Activated CD8-positive, alpha-beta memory T cell treated with anti-CD3 and anti-CD28 coated beads for 4 hours (primary cell): ENCODE results near the gene TTLL7.
"Not testable (repeated sequence)": the region's sequence is repeated elsewhere in the genome, so short reads cannot be mapped to it uniquely, and the experiment has no call there.

Experiments used
- DNase-seq, 2 donors: peaks; one replicate each; pipeline ENCODE4 v3.0.0-alpha.2; 2020; ENCODE audit warnings: low read depth in 2 of 2

Gene TTLL7

GRCh38 chr1:83929184-83929583 is 69.7 kb downstream of the TTLL7 start:
- DNase-seq, result no peak

- no peak for DNase-seq
Measured at GRCh38 chr1:83928396-83928795, 70.5 kb downstream of the TTLL7 start.

- no peak for DNase-seq
Measured at GRCh38 chr1:83927701-83928100, 71.2 kb downstream of the TTLL7 start.

- no peak for DNase-seq
Measured at GRCh38 chr1:83927061-83927460, 71.9 kb downstream of the TTLL7 start.

- DNase-seq, result no peak
Measured at GRCh38 chr1:83923553-83923952, 75.4 kb downstream of the TTLL7 start.

DNA sequence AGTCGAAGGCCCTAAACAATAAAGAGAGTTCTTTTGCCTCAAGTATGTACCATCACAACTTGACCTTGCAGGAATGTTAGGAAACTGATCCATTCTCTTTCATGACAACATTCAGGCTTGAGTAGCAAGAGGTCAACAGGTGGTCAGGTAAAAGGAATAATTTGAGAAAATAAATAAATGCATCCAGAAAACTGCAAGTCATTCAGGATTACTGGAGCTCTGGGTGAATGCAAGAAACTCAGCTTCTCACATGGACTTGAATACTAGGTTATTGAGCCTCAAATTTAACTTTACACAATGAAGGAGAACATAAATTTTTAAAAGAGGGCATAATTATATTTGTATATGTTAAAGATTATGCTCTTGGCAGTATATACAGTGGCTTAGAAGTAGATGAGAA is 76.5 kb downstream of the TTLL7 start:
- DNase-seq, result no peak

DNA sequence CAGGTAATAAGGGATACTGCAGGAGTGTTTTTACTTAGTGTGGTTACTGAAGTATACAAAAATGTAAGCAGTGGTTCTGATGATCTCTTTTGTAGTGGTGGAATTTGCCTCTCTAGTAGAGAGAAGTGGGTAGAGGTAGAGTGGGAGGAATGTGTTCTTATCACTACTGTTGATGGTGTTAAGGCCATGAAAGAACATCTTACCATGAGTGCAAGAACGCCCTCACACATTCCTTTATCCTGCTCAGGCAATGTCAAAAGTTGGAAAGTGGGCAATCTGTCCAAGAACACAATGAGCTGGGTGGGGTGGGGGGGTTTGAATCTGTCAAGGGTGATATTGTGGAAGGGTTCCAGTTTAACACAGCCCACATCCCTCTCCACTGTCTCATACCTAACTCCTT is 78.6 kb downstream of the TTLL7 start:
- DNase-seq, result no peak

DNA sequence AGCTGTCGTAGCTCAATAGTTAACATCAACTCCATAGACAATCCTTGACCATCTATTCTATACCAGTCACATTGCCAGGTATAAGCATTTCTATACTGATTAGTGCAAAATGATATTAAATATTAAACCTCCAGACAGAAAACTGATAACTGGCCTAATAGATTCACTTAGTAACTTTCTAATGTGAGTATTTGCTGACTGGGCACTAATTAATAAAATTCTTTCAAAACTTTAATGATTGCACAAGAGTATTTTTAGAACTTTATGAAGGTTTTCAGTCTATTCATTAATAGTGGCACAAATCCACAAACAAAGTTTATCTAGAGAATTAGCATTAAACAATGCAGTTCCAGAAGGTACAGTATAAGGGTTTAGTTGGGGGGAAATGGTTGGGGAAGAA is 79.1 kb downstream of the TTLL7 start:
- DNase-seq, result no peak

GRCh38 chr1:83918688-83919285 is 80.1 kb downstream of the TTLL7 start:
- no peak for DNase-seq

- no peak for DNase-seq
Measured at GRCh38 chr1:83917959-83918358, 81.0 kb downstream of the TTLL7 start.

GRCh38 chr1:83916094-83916493 is 82.8 kb downstream of the TTLL7 start:
- DNase-seq, result not testable (repeated sequence)

- no peak for DNase-seq
Measured at GRCh38 chr1:83912876-83913275, 86.1 kb downstream of the TTLL7 start.

- DNase-seq, result no peak
Measured at GRCh38 chr1:83910461-83910860, 88.5 kb downstream of the TTLL7 start.

- no peak for DNase-seq
Measured at GRCh38 chr1:83909687-83910086, 89.2 kb downstream of the TTLL7 start.

DNA sequence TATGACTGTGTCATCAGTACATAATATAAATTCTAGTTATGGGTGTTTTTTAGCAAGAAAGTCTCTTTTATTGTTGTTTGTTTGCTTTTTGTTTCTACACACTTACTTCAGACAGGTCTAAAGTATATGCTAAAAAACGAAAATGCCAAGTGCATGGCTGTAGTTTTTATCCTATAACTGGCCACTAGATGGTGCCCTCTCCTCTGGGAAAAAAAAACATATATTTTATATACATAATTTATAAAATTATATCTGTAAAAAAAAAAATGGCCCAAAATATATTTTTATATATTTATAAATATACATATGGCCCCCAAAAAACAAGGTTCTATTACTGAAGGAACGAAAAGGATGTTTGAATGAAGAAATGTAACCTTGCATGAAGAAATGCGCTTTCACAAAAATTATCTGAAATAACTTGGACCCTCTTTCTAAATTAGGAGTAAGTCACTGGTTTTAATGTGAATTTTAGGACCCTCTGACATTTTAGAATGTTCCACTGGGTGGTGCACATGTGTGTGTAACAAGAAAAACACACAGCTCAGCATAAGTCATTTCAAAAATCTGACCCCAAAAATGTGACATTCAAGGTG is 93.5 kb downstream of the TTLL7 start:
- DNase-seq, result no peak

GRCh38 chr1:83901547-83902155 is 97.3 kb downstream of the TTLL7 start:
- no peak for DNase-seq

- no peak for DNase-seq
Measured at GRCh38 chr1:83900524-83900923, 98.4 kb downstream of the TTLL7 start.

DNA sequence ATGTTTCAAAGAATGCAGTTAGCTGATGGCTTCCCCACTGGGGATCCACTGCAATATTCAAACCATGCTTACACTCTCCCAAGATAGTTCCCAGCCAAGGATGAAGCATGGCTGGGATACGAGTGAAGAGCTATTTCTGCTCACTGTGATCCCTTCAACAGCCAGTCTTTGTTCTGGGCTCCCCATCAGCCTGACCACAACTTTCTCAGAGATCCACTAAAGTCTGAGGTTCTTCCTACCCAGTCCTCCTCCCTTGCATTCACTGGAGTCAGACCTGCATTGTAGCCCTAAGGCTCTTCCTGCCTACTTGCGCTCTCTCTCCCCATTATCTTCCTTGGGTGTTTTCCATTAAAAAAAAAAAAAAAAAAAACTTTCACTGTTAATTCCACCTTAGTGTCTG is 101.4 kb downstream of the TTLL7 start:
- no peak for DNase-seq

DNA sequence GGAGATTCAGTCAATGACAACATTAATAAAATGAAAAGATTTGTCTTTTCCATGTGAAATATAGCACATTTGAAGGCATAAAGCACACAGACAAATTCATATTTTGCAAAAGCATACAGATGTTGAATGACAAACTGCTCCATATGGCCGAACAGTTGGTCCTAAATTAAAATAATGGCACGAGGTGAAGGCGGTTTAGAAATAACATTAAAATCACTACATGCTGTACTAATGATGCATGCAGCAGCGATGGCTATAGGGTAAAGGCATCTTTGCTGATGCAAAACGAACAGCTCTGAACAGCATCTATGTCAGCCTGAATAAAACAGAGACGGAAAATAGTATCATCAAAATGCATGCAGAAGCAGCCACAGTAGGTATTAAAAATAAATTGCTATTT is 102.6 kb downstream of the TTLL7 start:
- DNase-seq, result no peak

GRCh38 chr1:83889707-83890106 is 109.2 kb downstream of the TTLL7 start:
- no peak for DNase-seq

DNA sequence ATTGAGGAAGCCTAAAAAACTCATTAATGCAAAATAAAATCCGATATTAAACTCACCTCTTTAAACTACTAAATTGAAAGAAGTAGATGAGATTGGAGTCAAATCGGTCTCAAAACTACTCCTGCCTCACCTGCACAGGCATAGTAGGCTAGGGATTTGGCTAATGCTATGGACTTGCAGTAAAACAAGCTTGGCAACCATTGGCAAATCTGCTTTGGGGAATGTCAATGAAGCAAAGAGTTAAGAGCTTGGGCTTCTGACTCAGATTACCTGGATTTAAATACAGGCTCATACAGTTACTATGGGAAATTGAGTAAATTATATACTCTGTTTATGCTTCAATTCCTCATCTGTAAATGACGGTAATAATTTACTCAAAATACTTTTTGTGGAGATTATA is 111.4 kb downstream of the TTLL7 start:
- no peak for DNase-seq

DNA sequence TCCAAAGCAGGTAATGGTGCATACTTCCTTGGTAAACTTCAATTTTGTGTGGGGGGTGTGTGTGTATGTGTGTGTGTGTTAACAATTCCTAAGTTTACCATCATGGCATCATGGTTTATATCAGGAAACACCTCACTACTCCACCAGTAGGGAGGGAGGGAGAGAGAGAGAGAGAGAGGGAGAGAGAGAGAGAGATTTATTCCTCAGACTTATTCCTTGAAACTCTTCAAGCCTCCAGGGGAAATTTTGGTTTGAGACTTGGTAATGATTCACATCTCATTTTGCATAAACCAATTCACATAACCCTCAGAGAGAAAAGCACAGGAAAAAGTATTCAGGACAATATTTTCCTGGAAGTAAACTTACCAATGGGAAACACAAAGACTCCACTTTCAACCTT is 115.0 kb downstream of the TTLL7 start:
- no peak for DNase-seq

- DNase-seq, result no peak
Measured at GRCh38 chr1:83882906-83883305, 116.0 kb downstream of the TTLL7 start.

GRCh38 chr1:83872515-83872914 is 126.4 kb downstream of the TTLL7 start:
- DNase-seq, result no peak
